A549 (cell line): ENCODE results near the gene MSI2. TPM values are rescaled to one million over a fixed set of nuclear protein-coding genes. Genes with fewer than 3 reads are reported as not detected.

Experiments
- ATAC-seq, 2 experiments: fragments of 200-7000 bp in 1 of 2; fragments of >200 bp in 1 of 2; cut with Nextera tagmentation in 1 of 2; cut with Tn5 transposase in 1 of 2; 3 replicates each; pipeline versions ENCODE4 v1.8.0 to v1.9.1; 2018 to 2020; ENCODE audit warnings: mild to moderate bottlenecking in 1 of 2, moderate library complexity in 1 of 2
- CTCF ChIA-PET: fragments of 300-600 bp; sonication (Branson Sonifier 250); formaldehyde crosslinking; extraction: SDS; loops from one replicate; lab custom pipeline; 2021; ENCODE audit warnings: antibody characterized with exemption, inconsistent platforms; lab: Yijun Ruan, JAX
- POLR2A ChIA-PET: fragments of 350-600 bp; formaldehyde crosslinking; extraction: SDS; loops from one replicate; lab custom pipeline; 2021; ENCODE audit warnings: antibody characterized with exemption, inconsistent platforms; lab: Yijun Ruan, JAX
- DNase-seq, 2 experiments: peaks; one replicate each; pipeline versions ENCODE4 v3.0.0 to v3.0.0-alpha.2; 2011 to 2016; ENCODE audit warnings: low read depth in 1 of 2, low spot score in 1 of 2
- FAIRE-seq: peaks from 2 replicates; lab custom pipeline; 2011; peaks lifted over from hg19 to GRCh38; lab: Jason Lieb, UNC
- H3K27ac ChIP-seq, 2 experiments: fragments of >200 bp; sonication (Bioruptor Twin); formaldehyde crosslinking; 3 replicates each; pipeline ENCODE4 v1.5.1; 2016 to 2017
- H3K4me1 ChIP-seq: fragments of >200 bp; sonication (Bioruptor Twin); formaldehyde crosslinking; 3 replicates; pipeline ENCODE4 v1.6.1; 2016
- H3K4me2 ChIP-seq: fragments of >200 bp; sonication (Bioruptor Twin); formaldehyde crosslinking; 3 replicates; pipeline ENCODE4 v1.6.1; 2016
- H3K4me3 ChIP-seq: fragments of >200 bp; sonication (Bioruptor Twin); formaldehyde crosslinking; 3 replicates; pipeline ENCODE4 v1.5.1; 2016
- H3K9me3 ChIP-seq: fragments of >200 bp; sonication (Bioruptor Twin); formaldehyde crosslinking; 3 replicates; pipeline ENCODE4 v1.6.1; 2016
- ATOH8 ChIP-seq: fragments of 250-450 bp; sonication (Bioruptor Pico); IDR thresholded peaks from 2 replicates; pipeline ENCODE4 v1.5.0; 2020; ENCODE audit warnings: low read depth, mild to moderate bottlenecking, moderate library complexity
- CBX2 ChIP-seq: fragments of 200-600 bp; sonication (generic); IDR thresholded peaks from 2 replicates; pipeline ENCODE4 v1.6.1; 2016; ENCODE audit warnings: low read depth, mild to moderate bottlenecking, borderline replicate concordance
- CEBPB ChIP-seq, 2 experiments: fragments of >200 bp in 1 of 2; sonication (Bioruptor Twin) in 1 of 2; formaldehyde crosslinking in 1 of 2; IDR thresholded peaks; 2 replicates each; pipeline ENCODE4 v1.6.1; 2012 to 2016
- EHMT2 ChIP-seq: fragments of 200-600 bp; sonication (generic); IDR thresholded peaks from 2 replicates; pipeline ENCODE4 v1.6.1; 2016; ENCODE audit warnings: antibody characterized with exemption, low read depth, mild to moderate bottlenecking, moderate library complexity
- FOSB ChIP-seq: fragments of 250-450 bp; sonication (Bioruptor Pico); IDR thresholded peaks from 2 replicates; pipeline ENCODE4 v1.5.0; 2020; ENCODE audit warnings: mild to moderate bottlenecking, moderate library complexity
- FOSL2 ChIP-seq, 2 experiments: fragments of 450-650 bp in 1 of 2; fragments of >200 bp in 1 of 2; sonication (Bioruptor Twin) in 1 of 2; formaldehyde crosslinking; IDR thresholded peaks; 2 replicates each; pipeline versions ENCODE4 v1.5.0 to v1.6.1; 2016 to 2020; ENCODE audit warnings: mild to moderate bottlenecking in 1 of 2, moderate library complexity in 1 of 2
- FOXS1 ChIP-seq: fragments of 250-450 bp; sonication (Bioruptor Pico); IDR thresholded peaks from 2 replicates; pipeline ENCODE4 v1.5.0; 2020; ENCODE audit warnings: mild to moderate bottlenecking, moderate library complexity
- HEYL ChIP-seq: fragments of 250-450 bp; sonication (Bioruptor Pico); IDR thresholded peaks from 2 replicates; pipeline ENCODE4 v1.8.0; 2021; ENCODE audit warnings: mild to moderate bottlenecking, moderate library complexity
- HOXB13 ChIP-seq: fragments of 250-450 bp; sonication (Bioruptor Pico); IDR thresholded peaks from 2 replicates; pipeline ENCODE4 v1.5.0; 2020; ENCODE audit warnings: low read depth, mild to moderate bottlenecking, moderate library complexity
- HOXB5 ChIP-seq: fragments of 250-450 bp; sonication (Bioruptor Pico); IDR thresholded peaks from 2 replicates; pipeline ENCODE4 v1.5.0; 2020; ENCODE audit warnings: mild to moderate bottlenecking, moderate library complexity
- KDM1A ChIP-seq: fragments of 200-600 bp; sonication (generic); IDR thresholded peaks from 2 replicates; pipeline ENCODE4 v1.6.1; 2016; ENCODE audit warnings: low read depth, mild to moderate bottlenecking
- KDM5A ChIP-seq: fragments of 200-600 bp; sonication (generic); IDR thresholded peaks from 2 replicates; pipeline ENCODE4 v1.6.1; 2016; ENCODE audit warnings: antibody characterized with exemption, mild to moderate bottlenecking
- MAFK ChIP-seq: fragments of 450-650 bp; IDR thresholded peaks from 2 replicates; pipeline ENCODE4 v1.6.1; 2014; ENCODE audit not compliant: partially characterized antibody
- MAX ChIP-seq: IDR thresholded peaks from 2 replicates; pipeline ENCODE4 v1.6.1; 2012
- NFE2L2 ChIP-seq: fragments of 150-350 bp; conservative IDR thresholded peaks from 2 replicates; pipeline ENCODE4 v1.6.1; 2014; ENCODE audit warnings: low read length
- NPAS2 ChIP-seq: fragments of 250-450 bp; sonication (Bioruptor Pico); IDR thresholded peaks from 2 replicates; pipeline ENCODE4 v1.8.0; 2022; ENCODE audit warnings: mild to moderate bottlenecking, moderate library complexity, borderline replicate concordance
- POLR2AphosphoS2 ChIP-seq: conservative IDR thresholded peaks from 2 replicates; pipeline ENCODE4 v1.6.1; 2012; ENCODE audit warnings: low read length, improper control_type of control experiment, inconsistent platforms
- RARB ChIP-seq: fragments of 250-450 bp; sonication (Bioruptor Pico); IDR thresholded peaks from 2 replicates; pipeline ENCODE4 v1.8.0; 2021; ENCODE audit warnings: mild to moderate bottlenecking, moderate library complexity
- RCOR1 ChIP-seq: fragments of 150-350 bp; IDR thresholded peaks from 2 replicates; pipeline ENCODE4 v1.6.1; 2014; ENCODE audit warnings: antibody characterized with exemption, low read length, low read depth
- SMC3 ChIP-seq: fragments of >200 bp; sonication (Bioruptor Twin); formaldehyde crosslinking; IDR thresholded peaks from 3 replicates; pipeline ENCODE4 v1.6.1; 2018; ENCODE audit warnings: inconsistent platforms
- ZC3H11A ChIP-seq: fragments of 450-650 bp; IDR thresholded peaks from 2 replicates; pipeline ENCODE4 v1.6.1; 2014; ENCODE audit warnings: antibody characterized with exemption, mild to moderate bottlenecking
- ZNF302 ChIP-seq: fragments of 250-450 bp; sonication (Bioruptor Pico); IDR thresholded peaks from 2 replicates; pipeline ENCODE4 v1.9.0; 2021; ENCODE audit warnings: inconsistent platforms, mild to moderate bottlenecking, moderate library complexity
- WGBS: methylation state at CpG from one replicate; pipeline ENCODE4 v1.1.6; 2017; ENCODE audit errors: missing lambda C conversion rate; 5-methylcytosine and 5-hydroxymethylcytosine counted together
- polyA plus RNA-seq, 4 experiments: library from polyadenylated mRNA; depleted of rRNA in 3 of 4; stranded (reverse); fragments of >200 nt; fragmentation: RNase III in 1 of 4; extraction: RNeasy Plus Mini Kit Qiagen cat#74134 plus additional on column Dnase treatment in 1 of 4; gene quantifications; 2 replicates in 3 of 4; 3 replicates in 1 of 4; pipeline ENCODE4 v1.2.3, GENCODE V29; 2011 to 2017
- TF ChIP-seq, protein P1 (sequence below): fragments of 150-350 bp; IDR thresholded peaks from 2 replicates; pipeline ENCODE4 v1.6.1; 2014; ENCODE audit warnings: low read depth, mild to moderate bottlenecking, low read length
- TF ChIP-seq, protein P2 (sequence below): fragments of 250-450 bp; sonication (Bioruptor Pico); IDR thresholded peaks from 2 replicates; pipeline ENCODE4 v1.5.0; 2021; ENCODE audit warnings: mild to moderate bottlenecking, moderate library complexity, borderline replicate concordance
- TF ChIP-seq, protein P3 (sequence below): IDR thresholded peaks from 2 replicates; pipeline ENCODE4 v1.6.1; 2012

Gene MSI2
- polyA plus RNA-seq, 2 of the 4 experiments (the other 2 are of a cell fraction), result 43.6 to 44.4 TPM

DNA sequence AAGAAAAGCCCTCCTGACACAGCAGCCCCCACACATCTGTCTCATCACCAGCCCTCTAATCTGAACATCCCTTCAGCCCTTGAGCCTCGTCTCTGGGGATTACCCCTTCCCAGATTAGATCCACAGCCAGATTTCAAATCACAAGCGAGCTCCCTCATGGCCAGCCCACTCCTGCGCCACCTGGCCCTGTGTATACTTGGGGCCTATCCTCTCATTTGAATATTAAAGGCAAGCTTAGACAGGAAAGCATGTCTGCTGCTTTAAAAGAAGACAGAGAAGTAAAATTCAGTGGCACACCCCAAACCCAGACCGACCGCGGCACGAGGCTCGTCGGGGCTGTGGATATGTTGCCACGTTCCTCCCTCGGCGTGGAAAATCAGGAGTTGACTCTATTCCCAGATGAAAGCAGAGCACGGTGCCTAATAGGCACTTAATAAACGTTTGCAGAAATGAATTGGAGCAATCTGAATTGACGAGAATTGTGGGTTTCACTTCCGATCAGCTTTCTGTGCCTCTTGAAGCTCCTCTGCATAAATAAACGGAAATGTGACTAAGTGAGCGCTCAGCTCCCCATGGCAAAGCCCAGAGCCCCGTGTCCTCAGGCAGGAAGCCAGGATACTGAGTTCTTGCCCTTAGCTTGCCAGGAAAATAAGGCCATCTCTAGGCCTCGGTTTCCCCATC lies 380.8 kb downstream of the MSI2 start:
- H3K4me2 ChIP-seq, result no peak overlapping the region
- no peak for ATAC-seq
- no peak overlapping the region for H3K4me3 ChIP-seq
- H3K27ac ChIP-seq, result no peak overlapping the region
- no peaks in the 10 kb centered on the region for H3K9me3 ChIP-seq
- DNase-seq, result no peak
- ChIA-PET POLR2A (no interaction called here), CTCF (interaction anchor here (1.0 to 3.1 kb wide), 7 partner anchors 9 to 394 kb away, joined by 3 to 12 read pairs (median 4); no protein-coding TSS in a partner anchor)
- TF ChIP-seq KDM1A, result no peak
- no peak for TF ChIP-seq CEBPB (IDR thresholded peaks at IDR 0.05)
- TF ChIP-seq ATOH8 (CRISPR knock-in tag), result no peak
- TF ChIP-seq, protein P1, sequence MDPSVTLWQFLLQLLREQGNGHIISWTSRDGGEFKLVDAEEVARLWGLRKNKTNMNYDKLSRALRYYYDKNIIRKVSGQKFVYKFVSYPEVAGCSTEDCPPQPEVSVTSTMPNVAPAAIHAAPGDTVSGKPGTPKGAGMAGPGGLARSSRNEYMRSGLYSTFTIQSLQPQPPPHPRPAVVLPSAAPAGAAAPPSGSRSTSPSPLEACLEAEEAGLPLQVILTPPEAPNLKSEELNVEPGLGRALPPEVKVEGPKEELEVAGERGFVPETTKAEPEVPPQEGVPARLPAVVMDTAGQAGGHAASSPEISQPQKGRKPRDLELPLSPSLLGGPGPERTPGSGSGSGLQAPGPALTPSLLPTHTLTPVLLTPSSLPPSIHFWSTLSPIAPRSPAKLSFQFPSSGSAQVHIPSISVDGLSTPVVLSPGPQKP, result no peak
- FAIRE-seq, result no peak
- H3K4me1 ChIP-seq, result no peaks in the 10 kb centered on the region
- 79% methylated on average over 20 of the region's 20 CpGs for WGBS

DNA sequence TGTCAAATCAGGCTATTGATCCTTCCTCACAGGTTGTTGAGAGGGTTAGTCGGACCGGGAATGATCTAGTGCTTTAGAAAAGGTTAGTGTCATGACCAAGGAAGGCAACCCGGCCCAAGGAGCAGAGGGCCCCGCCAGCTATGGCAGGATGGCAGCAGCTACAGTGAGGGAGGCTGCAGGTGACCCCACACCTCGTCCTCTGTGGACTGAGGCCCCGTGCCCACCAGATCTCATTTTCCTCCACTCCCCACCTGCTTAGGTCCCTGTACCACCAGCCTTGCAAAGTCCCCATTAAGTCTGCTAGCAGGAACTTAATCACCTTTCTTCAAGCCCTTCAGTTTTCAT lies 381.3 kb downstream of the MSI2 start:
- ChIA-PET POLR2A (no interaction called here), CTCF (interaction anchor here (1.0 to 3.1 kb wide), 6 partner anchors 8 to 394 kb away, joined by 3 to 12 read pairs (median 6); no protein-coding TSS in a partner anchor)
- FAIRE-seq (no peak), DNase-seq (no peak), ATAC-seq (no peak)
- no peak overlapping the region for H3K4me2 ChIP-seq
- H3K9me3 ChIP-seq, result no peaks in the 10 kb centered on the region
- TF ChIP-seq, protein P2, sequence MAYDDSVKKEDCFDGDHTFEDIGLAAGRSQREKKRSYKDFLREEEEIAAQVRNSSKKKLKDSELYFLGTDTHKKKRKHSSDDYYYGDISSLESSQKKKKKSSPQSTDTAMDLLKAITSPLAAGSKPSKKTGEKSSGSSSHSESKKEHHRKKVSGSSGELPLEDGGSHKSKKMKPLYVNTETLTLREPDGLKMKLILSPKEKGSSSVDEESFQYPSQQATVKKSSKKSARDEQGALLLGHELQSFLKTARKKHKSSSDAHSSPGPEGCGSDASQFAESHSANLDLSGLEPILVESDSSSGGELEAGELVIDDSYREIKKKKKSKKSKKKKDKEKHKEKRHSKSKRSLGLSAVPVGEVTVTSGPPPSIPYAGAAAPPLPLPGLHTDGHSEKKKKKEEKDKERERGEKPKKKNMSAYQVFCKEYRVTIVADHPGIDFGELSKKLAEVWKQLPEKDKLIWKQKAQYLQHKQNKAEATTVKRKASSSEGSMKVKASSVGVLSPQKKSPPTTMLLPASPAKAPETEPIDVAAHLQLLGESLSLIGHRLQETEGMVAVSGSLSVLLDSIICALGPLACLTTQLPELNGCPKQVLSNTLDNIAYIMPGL (CRISPR knock-in tag), result no peak
- TF ChIP-seq FOSB (no peak), RCOR1 (no peak), ZC3H11A (no peak), SMC3 (no peak), HOXB5 (CRISPR knock-in tag) (no peak), HOXB13 (CRISPR knock-in tag) (no peak)
- H3K27ac ChIP-seq, result no peak overlapping the region
- no peaks in the 10 kb centered on the region for H3K4me1 ChIP-seq
- H3K4me3 ChIP-seq, result no peak overlapping the region
- 79% methylated on average over 6 of the region's 6 CpGs for WGBS

- ATAC-seq, result no peak
- no peak for DNase-seq
- H3K4me1 ChIP-seq, result no peaks in the 10 kb centered on the region
- H3K27ac ChIP-seq, result no peak overlapping the region
- FAIRE-seq, result no peak
- 87% methylated on average over 8 of the region's 8 CpGs for WGBS
- H3K4me3 ChIP-seq, result no peak overlapping the region
- ChIA-PET CTCF (interaction anchor here (1.2 to 3.1 kb wide), 5 partner anchors 11 to 41 kb away, joined by 3 to 12 read pairs (median 3); no protein-coding TSS in a partner anchor), POLR2A (no interaction called here)
- no peak overlapping the region for H3K4me2 ChIP-seq
- H3K9me3 ChIP-seq, result no peaks in the 10 kb centered on the region
- no peak for TF ChIP-seq KDM5A
- no peak for TF ChIP-seq MAX
- TF ChIP-seq CBX2, result no peak
- TF ChIP-seq, protein P2 (CRISPR knock-in tag), result no peak
- TF ChIP-seq, protein P3, sequence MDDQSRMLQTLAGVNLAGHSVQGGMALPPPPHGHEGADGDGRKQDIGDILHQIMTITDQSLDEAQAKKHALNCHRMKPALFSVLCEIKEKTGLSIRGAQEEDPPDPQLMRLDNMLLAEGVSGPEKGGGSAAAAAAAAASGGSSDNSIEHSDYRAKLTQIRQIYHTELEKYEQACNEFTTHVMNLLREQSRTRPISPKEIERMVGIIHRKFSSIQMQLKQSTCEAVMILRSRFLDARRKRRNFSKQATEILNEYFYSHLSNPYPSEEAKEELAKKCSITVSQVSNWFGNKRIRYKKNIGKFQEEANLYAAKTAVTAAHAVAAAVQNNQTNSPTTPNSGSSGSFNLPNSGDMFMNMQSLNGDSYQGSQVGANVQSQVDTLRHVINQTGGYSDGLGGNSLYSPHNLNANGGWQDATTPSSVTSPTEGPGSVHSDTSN, result no peak
- no peak for TF ChIP-seq HOXB13 (CRISPR knock-in tag)
- TF ChIP-seq HOXB5 (CRISPR knock-in tag), result no peak
- TF ChIP-seq FOSL2 (IDR thresholded peaks at IDR 0.05), result no peak
- no peak for TF ChIP-seq FOSL2 (CRISPR knock-in tag; IDR thresholded peaks at IDR 0.05)
- no peak for TF ChIP-seq NFE2L2
- TF ChIP-seq RARB (CRISPR knock-in tag), result no peak
- TF ChIP-seq SMC3, result no peak
- TF ChIP-seq ZC3H11A, result no peak
- TF ChIP-seq HEYL (CRISPR knock-in tag), result no peak
- TF ChIP-seq ZNF302 (CRISPR knock-in tag), result no peak
- no peak for TF ChIP-seq FOXS1 (CRISPR knock-in tag)
- no peak for TF ChIP-seq POLR2AphosphoS2
- TF ChIP-seq MAFK, result no peak
- TF ChIP-seq NPAS2 (CRISPR knock-in tag), result no peak
- no peak for TF ChIP-seq EHMT2
These were observed 382.0 kb downstream of the MSI2 start for GRCh38 chr17:57638284-57638683.
